K562 (cell line): ENCODE measurements around the gene ZNF584. TPM values are rescaled to one million over a fixed set of nuclear protein-coding genes. Genes with fewer than 3 reads are reported as not detected.

Source experiments
- CHD7 ChIP-seq: fragments of 200-600 bp; sonication (generic); IDR thresholded peaks from one replicate; pipeline ENCODE4 v1.6.1; 2012; ENCODE audit warnings: mild to moderate bottlenecking, low read depth, low read length, inconsistent platforms
- FOXO4 ChIP-seq: fragments of 450-650 bp; formaldehyde crosslinking; IDR thresholded peaks from 2 replicates; pipeline ENCODE4 v1.4.0; 2020; ENCODE audit warnings: mild to moderate bottlenecking, moderate library complexity
- NFRKB ChIP-seq: fragments of 450-650 bp; IDR thresholded peaks from 2 replicates; pipeline ENCODE4 v1.6.1; 2016; ENCODE audit warnings: low read depth
- PCBP2 ChIP-seq: fragments of 200-400 bp; formaldehyde crosslinking; IDR thresholded peaks from 2 replicates; pipeline ENCODE4 v1.6.1; 2018; ENCODE audit warnings: low read length, low read depth, mild to moderate bottlenecking, moderate library complexity; ENCODE audit not compliant: poor library complexity, severe bottlenecking
- SAFB ChIP-seq: fragments of 200-400 bp; formaldehyde crosslinking; IDR thresholded peaks from 2 replicates; pipeline ENCODE4 v1.6.1; 2017; ENCODE audit warnings: low read depth, low read length, borderline replicate concordance
- SIRT6 ChIP-seq: IDR thresholded peaks from one replicate; pipeline ENCODE4 v1.6.1; 2012; ENCODE audit warnings: low read depth, mild to moderate bottlenecking, control low read depth, inconsistent platforms, low read length, moderate library complexity
- TARDBP ChIP-seq: fragments of 450-650 bp; IDR thresholded peaks from 2 replicates; pipeline ENCODE4 v1.6.1; 2016
- TFAM ChIP-seq: fragments of 250-450 bp; sonication (Bioruptor Pico); conservative IDR thresholded peaks from 2 replicates; pipeline ENCODE4 v1.5.0; 2021; ENCODE audit warnings: mild to moderate bottlenecking, moderate library complexity
- XRCC4 ChIP-seq: IDR thresholded peaks from one replicate; pipeline ENCODE4 v1.6.1; 2011; ENCODE audit not compliant: insufficient read depth, insufficient read length; ENCODE audit errors: extremely low read depth
- ZBTB8A ChIP-seq: fragments of 450-650 bp; IDR thresholded peaks from 2 replicates; pipeline ENCODE4 v1.6.1; 2018; ENCODE audit warnings: mild to moderate bottlenecking, moderate library complexity; ENCODE audit not compliant: partially characterized antibody
- ZKSCAN8 ChIP-seq: fragments of 200-800 bp; sonication (Bioruptor generic); IDR thresholded peaks from 2 replicates; pipeline ENCODE4 v1.6.1; 2016; ENCODE audit warnings: missing genetic modification characterization, missing compliant biosample characterization
- ZNF253 ChIP-seq: fragments of 250-450 bp; sonication (Bioruptor Pico); conservative IDR thresholded peaks from 2 replicates; pipeline ENCODE4 v1.6.1; 2021; ENCODE audit warnings: mild to moderate bottlenecking
- polyA plus RNA-seq, 8 experiments: library from polyadenylated mRNA; depleted of rRNA in 4 of 8; stranded (reverse) in 5 of 8; unstranded in 3 of 8; fragments of >200 nt; fragmentation: Nextera tagmentation in 2 of 8; fragmentation: Illumina TruSeq in 1 of 8; extraction: Ambion mirVana in 2 of 8; extraction: Trizol in 1 of 8; gene quantifications; 2 replicates each; pipeline versions ENCODE4 v1.2.1 to v1.2.3, GENCODE V29; 2011 to 2014; ENCODE audit warnings: inconsistent platforms in 1 of 8, missing spikeins in 1 of 8
- total RNA-seq, 7 experiments: library from RNA; depleted of rRNA in 6 of 7; stranded (reverse); fragments of >200 nt in 6 of 7; fragmentation: Illumina TruSeq in 2 of 7; extraction: Trizol in 2 of 7; gene quantifications; 2 replicates each; pipeline versions ENCODE4 v1.2.1 to v1.2.3, GENCODE V29; 2011 to 2021; ENCODE audit warnings: low replicate concordance in 1 of 7
- TF ChIP-seq, protein P1 (sequence below), 2 experiments: fragments of 450-650 bp in 1 of 2; sonication (generic) in 1 of 2; formaldehyde crosslinking; conservative IDR thresholded peaks; 2 replicates each; pipeline versions ENCODE4 v1.4.0 to v1.8.1; 2020 to 2022; ENCODE audit warnings: mild to moderate bottlenecking in 1 of 2, missing genetic modification reagents in 1 of 2

Gene ZNF584
- total and polyA plus RNA-seq, 9 of the 15 experiments (the other 6 are each of a cell fraction or from before 2014, with no cell fraction given), result 5.8 to 43.4 (median 24.6) TPM

DNA sequence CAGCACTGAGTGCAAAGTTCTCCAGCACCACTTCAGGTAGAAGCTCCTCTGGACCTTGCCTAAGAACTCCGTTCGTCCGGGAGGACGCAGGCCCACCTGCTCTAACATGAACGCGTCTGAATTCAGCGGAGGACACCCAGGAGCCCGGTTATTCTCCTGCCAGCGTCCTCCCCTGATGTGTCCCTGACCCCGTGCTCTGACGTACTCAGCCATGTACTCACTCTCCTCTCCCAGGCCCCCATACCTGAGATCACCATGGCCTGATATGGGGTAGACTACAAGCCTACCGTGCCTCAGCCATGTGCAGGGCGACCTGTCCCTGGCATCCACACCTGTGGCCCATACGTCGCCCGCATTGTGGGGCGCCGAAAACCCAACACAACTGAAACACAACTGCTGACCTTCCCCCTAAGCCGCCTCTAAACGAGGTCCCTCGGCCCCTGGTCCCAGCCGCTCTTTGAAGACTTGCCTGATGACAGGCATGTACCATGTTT, 744 bp upstream of the ZNF584 start (continued):
- TF ChIP-seq CHD7, result no peak
- no peak for TF ChIP-seq ZNF253
- TF ChIP-seq SIRT6, result no peak
- TF ChIP-seq, protein P1, sequence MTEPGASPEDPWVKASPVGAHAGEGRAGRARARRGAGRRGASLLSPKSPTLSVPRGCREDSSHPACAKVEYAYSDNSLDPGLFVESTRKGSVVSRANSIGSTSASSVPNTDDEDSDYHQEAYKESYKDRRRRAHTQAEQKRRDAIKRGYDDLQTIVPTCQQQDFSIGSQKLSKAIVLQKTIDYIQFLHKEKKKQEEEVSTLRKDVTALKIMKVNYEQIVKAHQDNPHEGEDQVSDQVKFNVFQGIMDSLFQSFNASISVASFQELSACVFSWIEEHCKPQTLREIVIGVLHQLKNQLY (CRISPR knock-in tag; conservative IDR thresholded peaks at IDR 0.05), result no peak
- TF ChIP-seq PCBP2, result no peak
- TF ChIP-seq FOXO4 (CRISPR knock-in tag), result no peak
- TF ChIP-seq ZKSCAN8 (CRISPR knock-in tag), result no peak
- no peak for TF ChIP-seq TFAM (CRISPR knock-in tag)
- no peak for TF ChIP-seq SAFB
- no peak for TF ChIP-seq ZBTB8A
- 0 out of 2 replicates have a peak, but pooled peaks have one; percentile 46 for TF ChIP-seq NFRKB
- no peak for TF ChIP-seq TARDBP
- TF ChIP-seq XRCC4, result no peak
